CD4-positive, alpha-beta memory T cell (primary cell): ENCODE measurements around the gene WFS1. TPM values are rescaled to one million over a fixed set of nuclear protein-coding genes. Genes with fewer than 3 reads are reported as not detected.
A peak's percentile ranks its signal among the peaks of the same experiment; 100 is the strongest.

Source experiments
- CTCF ChIA-PET: fragments of 350-600 bp; sonication (Branson Sonifier 250); formaldehyde crosslinking; loops from one replicate; lab custom pipeline; 2021; ENCODE audit warnings: inconsistent platforms; ENCODE audit not compliant: partially characterized antibody; lab: Charles Lee
- POLR2A ChIA-PET: fragments of 350-600 bp; sonication (Branson Sonifier 250); formaldehyde crosslinking; loops from one replicate; lab custom pipeline; 2021; ENCODE audit not compliant: partially characterized antibody; lab: Charles Lee
- DNase-seq, 5 donors: peaks; one replicate each; pipeline versions ENCODE4 v3.0.0 to v3.0.0-alpha.2; 2020 to 2022; ENCODE audit warnings: mixed read lengths in 1 of 5
- H3K27ac ChIP-seq: one replicate; pipeline ENCODE4 v1.7.0; 2013; ENCODE audit warnings: low read depth, low read length
- H3K27me3 ChIP-seq: 2 replicates; pipeline ENCODE4 v1.7.0; 2013; ENCODE audit warnings: mild to moderate bottlenecking, low read length, moderate library complexity; ENCODE audit not compliant: insufficient read depth
- H3K36me3 ChIP-seq: 2 replicates; pipeline ENCODE4 v1.7.0; 2013; ENCODE audit warnings: mild to moderate bottlenecking, low read length, moderate library complexity; ENCODE audit not compliant: insufficient read depth
- H3K4me1 ChIP-seq: 2 replicates; pipeline ENCODE4 v1.7.0; 2013; ENCODE audit warnings: mild to moderate bottlenecking, low read length, moderate library complexity; ENCODE audit not compliant: insufficient read depth
- H3K4me3 ChIP-seq, 2 donors: one replicate each; pipeline ENCODE4 v1.7.0; 2013; ENCODE audit warnings: low read length in 2 of 2, mild to moderate bottlenecking in 1 of 2
- H3K9me3 ChIP-seq, 2 donors: one replicate each; pipeline ENCODE4 v1.7.0; 2013; ENCODE audit warnings: low read length in 2 of 2, control low read depth in 1 of 2; ENCODE audit not compliant: control insufficient read depth in 1 of 2
- H3K27ac Mint-ChIP-seq, 7 donors: one replicate each; pipeline ENCODE4 v1.8.0; 2020 to 2021; ENCODE audit warnings: mixed read lengths in 7 of 7, mild to moderate bottlenecking in 6 of 7, inconsistent platforms in 3 of 7, moderate library complexity in 3 of 7
- H3K27me3 Mint-ChIP-seq, 2 donors: one replicate each; pipeline ENCODE4 v1.8.0; 2020 to 2021; ENCODE audit warnings: mixed read lengths in 2 of 2
- H3K36me3 Mint-ChIP-seq, 2 donors: one replicate each; pipeline ENCODE4 v1.8.0; 2020 to 2021; ENCODE audit warnings: mixed read lengths in 2 of 2, inconsistent platforms in 1 of 2, mild to moderate bottlenecking in 1 of 2
- H3K4me1 Mint-ChIP-seq, 4 donors: one replicate each; pipeline ENCODE4 v1.8.0; 2020 to 2021; ENCODE audit warnings: mixed read lengths in 4 of 4, mild to moderate bottlenecking in 1 of 4
- H3K4me3 Mint-ChIP-seq, 8 donors: one replicate each; pipeline ENCODE4 v1.8.0; 2020 to 2021; ENCODE audit warnings: mixed read lengths in 8 of 8, mild to moderate bottlenecking in 7 of 8, moderate library complexity in 6 of 8, inconsistent platforms in 3 of 8
- H3K9me3 Mint-ChIP-seq, 8 donors: one replicate each; pipeline ENCODE4 v1.8.0; 2020 to 2021; ENCODE audit warnings: mixed read lengths in 8 of 8, mild to moderate bottlenecking in 5 of 8, inconsistent platforms in 3 of 8, moderate library complexity in 1 of 8
- intact Hi-C: fragments of 100-400 bp; cut with micrococcal nuclease; formaldehyde crosslinking; loops from one replicate; pipeline ENCODE4 v1.15.1; 2023
- polyA plus RNA-seq, 2 donors: library from polyadenylated mRNA; unstranded; fragments of 300-500 nt; fragmentation: Illumina TruSeq; gene quantifications; one replicate each; pipeline ENCODE4 v1.2.3, GENCODE V29; 2021
- total RNA-seq, 2 experiments: library from RNA; stranded (reverse); gene quantifications; one replicate each; pipeline ENCODE4 v1.2.3, GENCODE V29; 2021

The WFS1 gene
- total and polyA plus RNA-seq, 4 experiments from 2014 or later: 2.6 to 5.5 (median 4.3) TPM

GRCh38 chr4:6230502-6230785 is 39.2 kb upstream of the WFS1 start:
- Mint-ChIP-seq H3K9me3 (peaks cover 0 to 2% (median 0%) of the 10 kb centered on the region in 8 donors), H3K4me3 (no peak overlapping the region), H3K27me3 (peaks cover 3 to 8% of the 10 kb centered on the region in 2 donors), H3K36me3 (no peaks in the 10 kb centered on the region), H3K4me1 (no peaks in the 10 kb centered on the region), H3K27ac (no peak overlapping the region)
- intact Hi-C loops: no loop called here
- no peak overlapping the region for H3K4me3 ChIP-seq
- no peaks in the 10 kb centered on the region for H3K27me3 ChIP-seq
- H3K4me1 ChIP-seq: no peaks in the 10 kb centered on the region
- no peak for DNase-seq
- H3K27ac ChIP-seq: no peak overlapping the region
- no peaks in the 10 kb centered on the region for H3K9me3 ChIP-seq
- ChIA-PET CTCF (interaction anchor here (0.7 kb wide), 1 partner anchor 20 kb away, joined by 3 read pairs; no protein-coding TSS in a partner anchor), POLR2A (no interaction called here)
- H3K36me3 ChIP-seq: no peaks in the 10 kb centered on the region

DNA sequence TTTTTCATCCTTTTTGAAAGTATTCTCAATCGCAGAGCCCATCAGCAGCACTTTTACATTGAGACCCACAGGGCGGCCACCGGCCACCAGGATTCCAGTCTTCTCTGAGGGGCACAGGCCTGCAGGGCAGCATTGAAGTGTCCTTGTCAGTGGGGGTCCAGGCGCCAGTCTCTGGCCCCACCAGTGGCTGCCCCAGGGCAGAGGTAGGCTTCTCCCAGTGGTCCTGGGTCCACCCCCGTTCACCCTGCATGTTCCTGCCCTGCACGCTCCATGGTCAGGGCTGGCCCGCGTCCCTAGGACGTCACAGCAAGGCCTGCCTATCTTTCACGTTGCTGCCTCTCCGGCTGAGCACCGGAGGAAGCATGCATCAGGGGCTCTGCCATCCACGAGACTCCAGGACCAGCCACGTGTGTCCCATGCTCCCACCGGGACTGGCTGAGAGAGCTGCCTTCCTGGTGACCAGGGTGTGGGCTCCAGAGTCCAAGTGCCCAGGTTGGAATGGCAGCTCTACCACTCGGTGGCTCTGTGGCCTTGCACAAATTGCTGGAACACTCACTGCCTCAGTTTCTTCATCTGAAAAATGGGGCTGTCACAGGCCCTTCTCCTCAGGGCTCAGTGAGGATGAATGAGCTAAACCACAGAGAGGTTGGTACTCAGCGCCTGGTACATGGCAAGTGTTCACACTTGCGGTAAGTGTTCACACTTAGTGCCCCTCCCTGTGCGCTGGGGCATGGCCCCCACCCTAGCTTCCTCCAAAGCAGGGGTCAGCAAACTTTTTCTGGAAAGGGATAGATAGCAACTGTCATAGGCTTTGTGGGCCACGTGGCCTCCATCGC is 38.6 kb upstream of the WFS1 start:
- Mint-ChIP-seq H3K27me3 (peaks cover 3 to 4% of the 10 kb centered on the region in 2 donors), H3K9me3 (no peaks in the 10 kb centered on the region), H3K36me3 (no peaks in the 10 kb centered on the region), H3K4me1 (no peaks in the 10 kb centered on the region), H3K27ac (no peak overlapping the region), H3K4me3 (no peak overlapping the region)
- DNase-seq: no peak
- Histone ChIP-seq H3K36me3 (no peaks in the 10 kb centered on the region), H3K9me3 (no peaks in the 10 kb centered on the region), H3K27me3 (no peaks in the 10 kb centered on the region), H3K4me3 (no peak overlapping the region), H3K27ac (no peak overlapping the region), H3K4me1 (no peaks in the 10 kb centered on the region)
- ChIA-PET CTCF (no interaction called here), POLR2A (no interaction called here)
- intact Hi-C loops: no loop called here

GRCh38 chr4:6231663-6232165 is 37.9 kb upstream of the WFS1 start:
- Mint-ChIP-seq H3K36me3 (no peaks in the 10 kb centered on the region), H3K9me3 (no peaks in the 10 kb centered on the region), H3K27ac (no peak overlapping the region), H3K27me3 (peaks cover under 1 to 3% of the 10 kb centered on the region in 2 donors), H3K4me3 (no peak overlapping the region), H3K4me1 (no peaks in the 10 kb centered on the region)
- POLR2A ChIA-PET: no interaction called here
- H3K4me1 ChIP-seq: no peaks in the 10 kb centered on the region
- no peak overlapping the region for H3K27ac ChIP-seq
- H3K27me3 ChIP-seq: no peaks in the 10 kb centered on the region
- intact Hi-C loops: no loop called here
- CTCF ChIA-PET: no interaction called here
- no peaks in the 10 kb centered on the region for H3K36me3 ChIP-seq
- H3K9me3 ChIP-seq: no peaks in the 10 kb centered on the region
- no peak for DNase-seq
- no peak overlapping the region for H3K4me3 ChIP-seq

DNA sequence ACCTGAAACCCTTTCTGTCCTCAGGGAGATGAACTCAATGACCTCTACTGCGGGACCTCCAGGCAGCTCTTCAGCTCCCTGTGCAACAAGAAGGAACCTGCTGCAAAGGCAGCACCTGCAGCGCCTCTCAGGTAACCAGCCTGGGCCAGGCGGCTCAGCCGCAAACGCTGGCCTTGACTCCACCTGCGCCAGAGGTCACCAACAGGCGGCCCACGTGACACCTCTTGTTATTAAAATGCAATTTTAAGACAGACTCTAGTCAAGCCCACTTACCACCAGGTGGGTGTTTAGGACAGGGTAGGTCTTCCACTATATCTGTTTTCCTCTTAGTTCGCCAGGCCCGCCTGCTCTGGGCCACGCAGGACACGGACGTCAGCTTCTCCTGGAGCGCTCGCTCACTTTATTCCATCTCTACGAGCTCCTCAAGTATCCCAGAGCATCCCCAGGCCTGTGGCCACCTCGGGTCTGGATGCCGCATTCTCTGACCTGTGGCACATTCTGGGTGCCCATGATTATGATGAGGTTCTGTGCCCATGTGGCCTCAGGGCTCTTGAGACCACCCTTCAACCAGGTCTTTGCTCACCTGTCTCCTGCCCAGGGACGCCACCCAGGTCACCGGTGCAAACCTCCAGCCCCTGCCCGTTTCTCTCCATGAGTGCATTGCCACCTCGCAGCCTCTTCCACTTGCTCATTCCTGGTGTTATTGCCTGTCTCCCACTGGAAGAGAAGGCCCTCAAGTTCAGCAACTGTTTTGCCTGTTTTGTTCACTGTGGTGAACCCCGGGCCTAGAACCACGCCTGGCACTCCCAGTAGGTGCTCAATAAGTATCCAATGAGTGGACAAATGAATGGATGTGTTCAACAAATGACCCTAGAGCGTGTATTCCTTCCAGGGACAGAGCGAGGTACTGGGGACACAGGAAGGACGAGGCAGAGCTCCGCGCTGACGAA is 36.5 kb upstream of the WFS1 start:
- DNase-seq: no peak
- CTCF ChIA-PET: no interaction called here
- intact Hi-C loops: no loop called here

DNA sequence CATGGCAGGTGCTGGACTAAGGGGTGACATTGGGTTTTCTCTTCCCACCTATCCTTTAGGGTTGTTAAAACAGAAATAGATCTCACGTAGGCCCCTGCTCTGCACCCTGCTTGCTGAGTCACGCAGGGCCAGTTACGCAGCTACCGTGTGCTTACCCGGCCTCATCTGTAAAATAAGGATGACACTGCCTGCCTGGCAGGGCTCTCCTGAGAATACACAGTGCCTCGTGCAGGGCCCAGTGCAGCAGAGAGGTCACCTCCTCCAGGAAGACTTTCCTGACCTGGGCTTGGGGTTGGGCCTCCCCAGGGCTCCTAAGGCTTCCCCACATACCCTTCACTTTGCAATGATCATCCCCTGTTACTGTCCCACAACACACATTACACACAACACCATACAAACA is 35.7 kb upstream of the WFS1 start:
- Mint-ChIP-seq H3K4me1 (no peaks in the 10 kb centered on the region), H3K4me3 (no peak overlapping the region), H3K9me3 (no peaks in the 10 kb centered on the region), H3K36me3 (no peaks in the 10 kb centered on the region), H3K27me3 (peaks cover 0 to 2% of the 10 kb centered on the region in 2 donors), H3K27ac (no peak overlapping the region)
- no peaks in the 10 kb centered on the region for H3K36me3 ChIP-seq
- no peaks in the 10 kb centered on the region for H3K27me3 ChIP-seq
- no peak overlapping the region for H3K4me3 ChIP-seq
- intact Hi-C loops: no loop called here
- DNase-seq: no peak
- no peaks in the 10 kb centered on the region for H3K4me1 ChIP-seq
- ChIA-PET CTCF (no interaction called here), POLR2A (no interaction called here)
- no peak overlapping the region for H3K27ac ChIP-seq
- H3K9me3 ChIP-seq: no peaks in the 10 kb centered on the region

More for the DNA sequence above, 36.5 kb upstream of the WFS1 start:
- Histone ChIP-seq H3K4me1 (no peaks in the 10 kb centered on the region), H3K27me3 (no peaks in the 10 kb centered on the region), H3K36me3 (no peaks in the 10 kb centered on the region), H3K27ac (no peak overlapping the region), H3K4me3 (no peak overlapping the region), H3K9me3 (no peaks in the 10 kb centered on the region)
- POLR2A ChIA-PET: no interaction called here
- Mint-ChIP-seq H3K4me3 (no peak overlapping the region), H3K27ac (no peak overlapping the region), H3K36me3 (no peaks in the 10 kb centered on the region), H3K27me3 (peaks cover 0 to 5% of the 10 kb centered on the region in 2 donors), H3K9me3 (no peaks in the 10 kb centered on the region), H3K4me1 (no peaks in the 10 kb centered on the region)

- Mint-ChIP-seq H3K27ac (no peak overlapping the region), H3K4me3 (no peak overlapping the region), H3K27me3 (peaks cover 0 to 2% of the 10 kb centered on the region in 2 donors), H3K4me1 (no peaks in the 10 kb centered on the region), H3K9me3 (no peaks in the 10 kb centered on the region), H3K36me3 (no peaks in the 10 kb centered on the region)
- Histone ChIP-seq H3K27me3 (no peaks in the 10 kb centered on the region), H3K4me3 (no peak overlapping the region), H3K27ac (no peak overlapping the region), H3K36me3 (no peaks in the 10 kb centered on the region), H3K9me3 (no peaks in the 10 kb centered on the region), H3K4me1 (no peaks in the 10 kb centered on the region)
- intact Hi-C loops: no loop called here
- ChIA-PET POLR2A (no interaction called here), CTCF (no interaction called here)
- no peak for DNase-seq
These were observed 34.6 kb upstream of the WFS1 start for GRCh38 chr4:6235012-6235411.

GRCh38 chr4:6235901-6236640 is 33.6 kb upstream of the WFS1 start:
- no peaks in the 10 kb centered on the region for H3K9me3 Mint-ChIP-seq
- Histone ChIP-seq H3K36me3 (no peaks in the 10 kb centered on the region), H3K27ac (no peak overlapping the region), H3K4me1 (no peaks in the 10 kb centered on the region), H3K9me3 (no peaks in the 10 kb centered on the region), H3K4me3 (no peak overlapping the region), H3K27me3 (no peaks in the 10 kb centered on the region)
- peaks cover 0 to 2% (median 0%) of the 10 kb centered on the region in 4 donors for H3K4me1 Mint-ChIP-seq
- peaks cover 0 to 4% of the 10 kb centered on the region in 2 donors for H3K27me3 Mint-ChIP-seq
- H3K27ac Mint-ChIP-seq: peak overlapping the region in 1 of 7 donors; percentile 4
- ChIA-PET POLR2A (no interaction called here), CTCF (no interaction called here)
- DNase-seq: no peak
- H3K36me3 Mint-ChIP-seq: no peaks in the 10 kb centered on the region
- intact Hi-C loops: no loop called here
- H3K4me3 Mint-ChIP-seq: no peak overlapping the region
